AG04450 (cell line): Measurements from ENCODE around the gene SP100. TPM values are rescaled to one million over a fixed set of nuclear protein-coding genes. Genes with fewer than 3 reads are reported as not detected.
"Not testable (repeated sequence)": the region's sequence is repeated elsewhere in the genome, so short reads cannot be mapped to it uniquely, and the experiment has no call there.

Source experiments
- CTCF ChIA-PET: fragments of 300-600, 350-600 bp; formaldehyde crosslinking; extraction: SDS; loops from one replicate; lab custom pipeline; 2022; ENCODE audit warnings: antibody characterized with exemption, inconsistent platforms; lab: Charles Lee
- POLR2A ChIA-PET: fragments of 350-600 bp; formaldehyde crosslinking; extraction: SDS; loops from one replicate; lab custom pipeline; 2021; ENCODE audit warnings: antibody characterized with exemption, inconsistent platforms; lab: Yijun Ruan, JAX
- DNase-seq: peaks from one replicate; pipeline ENCODE4 v3.0.0-alpha.2; 2011; ENCODE audit warnings: low read depth, low spot score
- H3K27ac ChIP-seq: one replicate; pipeline ENCODE4 v1.5.1; 2012; ENCODE audit warnings: low read depth, low read length, control low read depth
- H3K27me3 ChIP-seq: one replicate; pipeline ENCODE4 v1.6.0; 2012; ENCODE audit warnings: low read length; ENCODE audit not compliant: control insufficient read depth, insufficient read depth
- H3K4me3 ChIP-seq: 2 replicates; pipeline ENCODE4 v1.5.1; 2011; ENCODE audit warnings: mild to moderate bottlenecking, low read depth, low read length, control low read depth
- H3K9me3 ChIP-seq: 2 replicates; pipeline ENCODE4 v1.5.1; 2012; ENCODE audit warnings: low read length; ENCODE audit not compliant: control insufficient read depth, insufficient read depth
- polyA plus RNA-seq: library from polyadenylated mRNA; depleted of rRNA; stranded (reverse); fragments of >200 nt; gene quantifications from 2 replicates; pipeline ENCODE4 v1.2.3, GENCODE V29; 2011
- TF ChIP-seq, protein P1 (sequence below): IDR thresholded peaks from 2 replicates; pipeline ENCODE4 v1.5.1; 2011; ENCODE audit warnings: low read depth, low read length, control low read depth, inconsistent platforms

The SP100 gene
- polyA plus RNA-seq, 1 experiment = 71.2 TPM

DNA sequence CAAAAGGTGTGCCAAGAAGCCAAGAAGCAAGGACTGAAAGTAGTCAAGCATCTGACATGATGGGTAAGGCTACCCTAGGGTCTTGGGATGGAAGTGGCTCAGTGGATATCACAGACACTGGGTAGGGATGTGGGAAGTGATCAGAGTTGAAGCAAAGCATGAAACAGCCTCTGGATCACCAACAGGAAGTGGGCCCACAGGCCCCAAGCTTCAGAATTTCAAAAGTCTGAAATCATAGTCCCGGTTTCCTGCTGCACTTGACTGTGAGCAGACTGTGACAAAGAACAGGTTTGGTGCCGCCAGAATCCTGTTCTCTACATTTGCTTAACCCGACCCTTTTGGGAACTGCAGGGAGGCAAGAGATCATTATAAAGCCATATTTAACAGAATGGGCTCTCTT lies 57.4 kb downstream of the SP100 start:
- no peak overlapping the region for H3K4me3 ChIP-seq
- no peaks in the 10 kb centered on the region for H3K27me3 ChIP-seq
- ChIA-PET CTCF (no interaction called here), POLR2A (no interaction called here)
- no peak for DNase-seq
- TF ChIP-seq, protein P1, sequence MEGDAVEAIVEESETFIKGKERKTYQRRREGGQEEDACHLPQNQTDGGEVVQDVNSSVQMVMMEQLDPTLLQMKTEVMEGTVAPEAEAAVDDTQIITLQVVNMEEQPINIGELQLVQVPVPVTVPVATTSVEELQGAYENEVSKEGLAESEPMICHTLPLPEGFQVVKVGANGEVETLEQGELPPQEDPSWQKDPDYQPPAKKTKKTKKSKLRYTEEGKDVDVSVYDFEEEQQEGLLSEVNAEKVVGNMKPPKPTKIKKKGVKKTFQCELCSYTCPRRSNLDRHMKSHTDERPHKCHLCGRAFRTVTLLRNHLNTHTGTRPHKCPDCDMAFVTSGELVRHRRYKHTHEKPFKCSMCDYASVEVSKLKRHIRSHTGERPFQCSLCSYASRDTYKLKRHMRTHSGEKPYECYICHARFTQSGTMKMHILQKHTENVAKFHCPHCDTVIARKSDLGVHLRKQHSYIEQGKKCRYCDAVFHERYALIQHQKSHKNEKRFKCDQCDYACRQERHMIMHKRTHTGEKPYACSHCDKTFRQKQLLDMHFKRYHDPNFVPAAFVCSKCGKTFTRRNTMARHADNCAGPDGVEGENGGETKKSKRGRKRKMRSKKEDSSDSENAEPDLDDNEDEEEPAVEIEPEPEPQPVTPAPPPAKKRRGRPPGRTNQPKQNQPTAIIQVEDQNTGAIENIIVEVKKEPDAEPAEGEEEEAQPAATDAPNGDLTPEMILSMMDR = no peak
- H3K27ac ChIP-seq = no peak overlapping the region
- H3K9me3 ChIP-seq = no peaks in the 10 kb centered on the region

DNA sequence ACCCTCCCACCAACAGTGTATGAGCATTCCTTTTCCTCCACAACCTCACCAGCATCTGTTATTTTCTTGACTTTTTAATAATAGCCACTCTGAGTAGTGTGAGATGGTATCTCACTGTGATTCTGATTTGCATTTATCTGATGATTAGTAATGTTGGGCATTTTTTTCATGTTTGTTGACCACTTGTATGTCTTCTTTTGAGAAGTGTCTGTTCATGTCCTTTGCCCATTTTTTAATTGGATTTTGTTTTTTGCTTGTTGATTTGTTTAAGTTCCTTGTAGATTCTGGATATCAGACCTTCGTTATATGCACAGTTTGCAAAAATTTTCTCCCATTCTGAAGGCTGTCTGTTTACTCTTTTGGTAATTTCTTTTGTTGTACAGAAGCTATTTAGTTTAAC lies 59.1 kb downstream of the SP100 start:
- Histone ChIP-seq H3K27ac (no peak overlapping the region), H3K9me3 (no peaks in the 10 kb centered on the region), H3K27me3 (no peaks in the 10 kb centered on the region), H3K4me3 (no peak overlapping the region)
- CTCF ChIA-PET = interaction anchor here (0.6 kb wide), 1 partner anchor 308 kb away, joined by 5 read pairs; no protein-coding TSS in a partner anchor
- TF ChIP-seq, protein P1 = no peak
- DNase-seq = no peak
- POLR2A ChIA-PET = no interaction called here

DNA sequence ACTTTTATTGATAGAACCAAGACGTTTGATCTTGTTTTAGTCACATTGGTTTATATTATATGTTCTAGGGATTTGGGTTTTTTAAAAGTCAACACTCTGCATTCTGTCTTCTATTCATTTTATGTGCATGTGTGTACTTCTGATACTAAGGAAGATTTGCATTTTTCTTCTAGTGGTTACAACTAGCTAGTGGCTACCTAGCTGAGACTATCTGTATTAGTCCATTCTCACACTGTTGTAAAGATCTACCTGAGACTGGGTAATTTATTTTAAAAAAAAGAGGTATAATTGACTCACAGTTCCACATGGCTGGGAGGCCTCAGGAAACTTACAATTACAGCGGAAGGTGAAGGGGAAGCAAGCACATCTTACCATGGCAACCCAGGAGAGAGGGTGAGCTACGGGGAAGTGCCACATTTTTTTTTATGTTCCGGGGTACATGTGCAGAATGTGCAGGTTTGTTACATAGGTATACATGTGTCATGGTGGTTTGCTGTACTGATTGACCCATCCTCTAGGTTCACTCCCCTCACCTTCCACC lies 69.9 kb downstream of the SP100 start:
- Histone ChIP-seq H3K27me3 (no peaks in the 10 kb centered on the region), H3K9me3 (no peaks in the 10 kb centered on the region), H3K27ac (no peak overlapping the region), H3K4me3 (no peak overlapping the region)
- DNase-seq = no peak
- ChIA-PET POLR2A (no interaction called here), CTCF (no interaction called here)
- TF ChIP-seq, protein P1 = no peak

DNA sequence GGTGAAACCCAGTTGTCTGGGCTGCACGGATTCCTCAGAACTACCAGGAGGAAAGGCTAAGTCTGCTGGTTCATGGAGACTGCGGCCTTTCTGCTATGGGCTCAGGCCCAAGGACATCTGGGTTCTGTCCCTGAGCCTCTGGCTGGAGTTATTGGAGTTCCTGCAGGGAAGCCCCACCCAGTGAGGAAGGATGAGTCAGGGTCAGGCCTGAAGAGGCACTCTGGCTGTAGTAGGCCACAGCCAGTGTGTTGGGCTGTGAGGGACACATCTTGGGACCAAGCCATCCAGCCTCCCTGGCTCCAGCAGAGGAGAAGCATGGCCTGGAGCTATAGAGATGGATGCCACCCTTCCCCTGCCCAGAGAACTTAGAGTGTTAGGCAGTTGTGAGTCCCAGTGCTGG lies 75.2 kb downstream of the SP100 start:
- DNase-seq, POLR2A ChIA-PET, H3K27me3 ChIP-seq, H3K4me3 ChIP-seq, H3K9me3 ChIP-seq, CTCF ChIA-PET, H3K27ac ChIP-seq: not testable (repeated sequence)

DNA sequence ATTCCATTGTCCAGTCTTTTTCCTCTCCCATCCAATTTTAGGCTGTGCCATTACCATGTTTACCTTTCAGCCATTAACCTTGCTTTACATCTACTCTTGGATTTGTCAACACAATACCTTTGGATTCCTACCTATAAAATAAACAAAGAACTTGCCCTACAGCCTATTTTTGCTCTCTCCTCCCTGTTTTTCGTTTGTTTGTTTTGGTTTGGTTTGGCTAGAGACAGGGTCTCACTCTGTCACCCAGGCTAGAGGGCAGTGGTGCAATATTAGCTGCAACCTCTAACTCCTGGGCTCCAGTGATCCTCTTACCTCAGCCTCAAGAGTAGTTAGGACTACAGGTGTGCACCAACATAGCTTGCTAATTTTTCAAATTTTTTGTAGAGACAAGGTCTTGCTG lies 76.1 kb downstream of the SP100 start:
- Histone ChIP-seq H3K4me3 (no peak overlapping the region), H3K27me3 (no peaks in the 10 kb centered on the region), H3K27ac (no peak overlapping the region), H3K9me3 (no peaks in the 10 kb centered on the region)
- TF ChIP-seq, protein P1 = no peak
- ChIA-PET CTCF (no interaction called here), POLR2A (no interaction called here)
- DNase-seq = no peak
